Activated effector memory CD4-positive, alpha-beta T cell treated with Interleukin-2 at 50 U/mL for 16 hours (primary cell): ENCODE results near the gene IFI6.
A peak's percentile ranks its signal among the peaks of the same experiment; 100 is the strongest.
"Not testable (repeated sequence)": the region's sequence is repeated elsewhere in the genome, so short reads cannot be mapped to it uniquely, and the experiment has no call there.

Experiments
- DNase-seq: peaks from one replicate; pipeline ENCODE4 v3.0.0-alpha.2; 2020

The IFI6 gene

GRCh38 chr1:27671964-27672749, at the start of gene IFI6:
Gene IFI6, minus strand, starts transcription at chr1:27672192. Its CDS starts 2,878 bp downstream, at chr1:27669314.
- peak; percentile 65 for DNase-seq

- DNase-seq: no peak
Observed at GRCh38 chr1:27719286-27720251, 47.6 kb upstream of the IFI6 start.

- DNase-seq: no peak
Observed at GRCh38 chr1:27716262-27716895, 44.4 kb upstream of the IFI6 start.

- no peak for DNase-seq
Observed at GRCh38 chr1:27713869-27714513, 42.0 kb upstream of the IFI6 start.

- no peak for DNase-seq
Observed at GRCh38 chr1:27713139-27713725, 41.2 kb upstream of the IFI6 start.

GRCh38 chr1:27710574-27710973, 38.6 kb upstream of the IFI6 start:
- DNase-seq: no peak

- DNase-seq: no peak
Observed at GRCh38 chr1:27705545-27705944, 33.6 kb upstream of the IFI6 start.

GRCh38 chr1:27704958-27705357, 33.0 kb upstream of the IFI6 start:
- no peak for DNase-seq

- not testable (repeated sequence) for DNase-seq
Observed at GRCh38 chr1:27696835-27697234, 24.8 kb upstream of the IFI6 start.

GRCh38 chr1:27690183-27690582, 18.2 kb upstream of the IFI6 start:
- DNase-seq: no peak

GRCh38 chr1:27689423-27690173, 17.6 kb upstream of the IFI6 start:
- DNase-seq: no peak

- DNase-seq: no peak
Observed at GRCh38 chr1:27687906-27688305, 15.9 kb upstream of the IFI6 start.

- no peak for DNase-seq
Observed at GRCh38 chr1:27686223-27686990, 14.4 kb upstream of the IFI6 start.

- no peak for DNase-seq
Observed at GRCh38 chr1:27684176-27684575, 12.2 kb upstream of the IFI6 start.

- no peak for DNase-seq
Observed at GRCh38 chr1:27682351-27682944, 10.5 kb upstream of the IFI6 start.

GRCh38 chr1:27681580-27681979, 9.6 kb upstream of the IFI6 start:
- not testable (repeated sequence) for DNase-seq

- DNase-seq: not testable (repeated sequence)
Observed at GRCh38 chr1:27680225-27680791, 8.3 kb upstream of the IFI6 start.

GRCh38 chr1:27678747-27679146, 6.8 kb upstream of the IFI6 start:
- DNase-seq: no peak

- DNase-seq: no peak
Observed at GRCh38 chr1:27676410-27676809, 4.4 kb upstream of the IFI6 start.

GRCh38 chr1:27672750-27673112, 739 bp upstream of the IFI6 start:
- DNase-seq: no peak
